ENCODE measurements around the gene NRSN2.
"Not testable (repeated sequence)": the region's sequence is repeated elsewhere in the genome, so short reads cannot be mapped to it uniquely, and the experiment has no call there.

The NRSN2 gene

DNA sequence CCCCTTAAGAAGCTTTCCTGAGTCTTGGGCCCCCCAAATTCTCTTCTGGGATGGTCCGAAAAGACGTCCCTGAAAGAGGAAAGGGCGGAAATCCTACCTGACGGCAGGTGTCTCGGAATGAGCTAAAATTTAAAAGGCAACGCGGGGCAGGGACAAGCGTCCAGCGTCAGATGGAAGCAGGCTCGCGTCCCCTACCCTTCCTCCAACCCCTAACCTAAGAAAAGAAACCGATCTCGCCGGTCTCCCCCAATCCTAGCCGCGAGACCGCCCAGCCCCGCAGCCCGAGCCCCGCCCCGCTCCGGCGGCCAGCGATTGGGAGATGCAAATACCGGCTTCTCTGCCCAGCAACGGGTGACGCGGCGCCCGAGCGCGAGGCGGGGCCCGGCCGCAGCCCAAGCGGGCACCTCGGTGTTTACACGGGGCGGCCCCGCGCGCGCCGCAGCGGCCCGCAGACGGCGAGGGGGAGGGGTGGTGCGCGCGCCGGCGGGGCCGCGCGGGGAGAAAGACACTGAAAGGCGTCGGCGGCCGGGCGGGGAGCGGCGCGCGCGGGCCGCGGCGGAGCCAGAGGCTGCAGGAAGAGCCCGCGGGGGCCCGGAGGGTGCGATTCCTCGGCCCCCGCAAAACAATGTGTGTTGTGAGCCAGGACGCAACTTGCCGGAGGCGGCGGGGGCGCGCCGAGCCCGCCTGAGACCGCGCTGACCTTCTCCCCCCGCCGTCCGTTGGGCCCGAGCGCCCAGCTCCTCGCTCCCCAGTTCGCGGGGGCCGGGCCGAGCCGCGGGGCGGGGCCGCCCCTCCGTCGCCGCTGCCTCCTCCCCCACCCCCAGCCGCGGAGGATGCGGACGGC, 21.6 kb upstream of the NRSN2 start, which contains the start of gene SOX12:
Gene SOX12 (plus strand): TSS at position 508 of the 844 bp plus-strand sequence. CDS start 373 bp downstream, outside the sequence.
- in situ Hi-C loops (cut with MboI; ENCODE audit: low sequenced_read_pairs), result no loop called here

DNA sequence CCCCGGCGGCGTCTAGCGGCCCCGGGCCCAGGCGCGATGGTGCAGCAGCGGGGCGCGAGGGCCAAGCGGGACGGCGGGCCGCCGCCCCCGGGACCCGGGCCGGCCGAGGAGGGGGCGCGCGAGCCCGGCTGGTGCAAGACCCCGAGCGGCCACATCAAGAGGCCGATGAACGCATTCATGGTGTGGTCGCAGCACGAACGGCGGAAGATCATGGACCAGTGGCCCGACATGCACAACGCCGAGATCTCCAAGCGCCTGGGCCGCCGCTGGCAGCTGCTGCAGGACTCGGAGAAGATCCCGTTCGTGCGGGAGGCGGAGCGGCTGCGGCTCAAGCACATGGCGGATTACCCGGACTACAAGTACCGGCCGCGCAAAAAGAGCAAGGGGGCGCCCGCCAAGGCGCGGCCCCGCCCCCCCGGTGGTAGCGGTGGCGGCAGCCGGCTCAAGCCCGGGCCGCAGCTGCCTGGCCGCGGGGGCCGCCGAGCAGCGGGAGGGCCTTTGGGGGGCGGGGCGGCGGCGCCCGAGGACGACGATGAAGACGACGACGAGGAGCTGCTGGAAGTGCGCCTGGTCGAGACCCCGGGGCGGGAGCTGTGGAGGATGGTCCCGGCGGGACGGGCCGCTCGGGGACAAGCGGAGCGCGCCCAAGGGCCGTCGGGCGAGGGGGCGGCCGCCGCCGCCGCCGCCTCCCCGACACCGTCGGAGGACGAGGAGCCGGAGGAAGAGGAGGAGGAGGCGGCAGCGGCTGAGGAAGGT, 20.8 kb upstream of the NRSN2 start:
- in situ Hi-C loops (cut with MboI; ENCODE audit: low sequenced_read_pairs), result no loop called here

DNA sequence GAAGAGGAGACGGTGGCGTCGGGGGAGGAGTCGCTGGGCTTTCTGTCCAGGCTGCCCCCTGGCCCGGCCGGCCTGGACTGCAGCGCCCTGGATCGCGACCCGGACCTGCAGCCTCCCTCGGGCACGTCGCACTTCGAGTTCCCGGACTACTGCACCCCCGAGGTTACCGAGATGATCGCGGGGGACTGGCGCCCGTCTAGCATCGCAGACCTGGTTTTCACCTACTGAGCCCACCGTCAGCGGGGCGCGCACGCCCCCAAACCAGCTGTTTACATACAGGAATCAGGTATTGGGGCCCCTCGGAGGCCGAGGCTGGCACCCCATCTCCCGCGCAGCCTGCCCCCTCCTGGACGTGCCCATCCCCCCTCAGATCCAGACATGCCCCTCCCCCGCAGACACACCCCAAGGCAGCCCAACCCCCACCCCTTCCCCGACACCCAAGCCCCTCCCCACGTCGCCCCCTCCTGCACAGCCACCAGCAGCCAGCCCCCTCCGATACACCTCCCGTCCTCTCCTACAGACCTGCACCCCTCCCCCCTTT, 20.2 kb upstream of the NRSN2 start:
- in situ Hi-C loops (cut with MboI; ENCODE audit: low sequenced_read_pairs), result no loop called here

DNA sequence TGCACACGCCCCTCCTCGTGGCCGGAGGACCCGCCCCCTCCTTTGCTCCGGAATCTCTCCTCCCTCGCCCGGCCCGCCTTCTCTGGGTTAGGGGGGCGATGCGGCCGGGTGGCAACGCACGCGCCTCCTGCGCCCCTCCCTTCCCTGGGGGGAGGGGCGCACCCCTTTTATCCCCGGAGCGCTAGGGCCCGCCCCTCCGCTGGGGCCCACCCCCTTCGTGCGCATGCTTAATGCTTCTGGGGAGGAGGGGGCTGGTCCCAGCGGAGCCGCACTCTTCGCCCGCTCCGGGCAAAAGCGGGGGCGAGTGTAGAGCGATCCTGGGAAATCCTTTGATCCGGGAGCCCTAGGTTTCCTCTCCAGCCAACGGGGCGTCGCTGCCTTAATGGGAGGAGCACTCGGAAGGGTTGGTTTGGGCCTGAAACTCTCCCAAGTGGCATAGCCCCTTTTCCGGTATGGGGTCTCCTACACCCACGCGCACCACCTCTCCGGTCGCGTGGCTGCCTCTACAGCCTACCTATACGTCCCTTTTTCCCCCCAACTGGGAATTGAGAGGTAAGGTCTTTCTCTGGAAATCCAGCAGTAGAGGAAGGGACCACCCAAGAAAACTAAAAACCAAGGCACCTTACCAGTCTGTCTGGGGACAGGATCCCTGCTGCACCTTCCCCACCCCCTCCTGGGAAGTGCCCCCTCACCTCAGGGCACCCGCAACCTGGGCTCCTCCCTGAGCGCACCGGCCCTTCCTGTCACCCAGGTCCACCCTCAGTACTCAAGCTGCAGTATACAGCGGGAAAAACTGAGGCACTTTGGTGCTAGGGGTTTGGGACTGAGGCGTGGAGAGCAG, 19.5 kb upstream of the NRSN2 start:
- in situ Hi-C loops (cut with MboI; ENCODE audit: low sequenced_read_pairs), result no loop called here

DNA sequence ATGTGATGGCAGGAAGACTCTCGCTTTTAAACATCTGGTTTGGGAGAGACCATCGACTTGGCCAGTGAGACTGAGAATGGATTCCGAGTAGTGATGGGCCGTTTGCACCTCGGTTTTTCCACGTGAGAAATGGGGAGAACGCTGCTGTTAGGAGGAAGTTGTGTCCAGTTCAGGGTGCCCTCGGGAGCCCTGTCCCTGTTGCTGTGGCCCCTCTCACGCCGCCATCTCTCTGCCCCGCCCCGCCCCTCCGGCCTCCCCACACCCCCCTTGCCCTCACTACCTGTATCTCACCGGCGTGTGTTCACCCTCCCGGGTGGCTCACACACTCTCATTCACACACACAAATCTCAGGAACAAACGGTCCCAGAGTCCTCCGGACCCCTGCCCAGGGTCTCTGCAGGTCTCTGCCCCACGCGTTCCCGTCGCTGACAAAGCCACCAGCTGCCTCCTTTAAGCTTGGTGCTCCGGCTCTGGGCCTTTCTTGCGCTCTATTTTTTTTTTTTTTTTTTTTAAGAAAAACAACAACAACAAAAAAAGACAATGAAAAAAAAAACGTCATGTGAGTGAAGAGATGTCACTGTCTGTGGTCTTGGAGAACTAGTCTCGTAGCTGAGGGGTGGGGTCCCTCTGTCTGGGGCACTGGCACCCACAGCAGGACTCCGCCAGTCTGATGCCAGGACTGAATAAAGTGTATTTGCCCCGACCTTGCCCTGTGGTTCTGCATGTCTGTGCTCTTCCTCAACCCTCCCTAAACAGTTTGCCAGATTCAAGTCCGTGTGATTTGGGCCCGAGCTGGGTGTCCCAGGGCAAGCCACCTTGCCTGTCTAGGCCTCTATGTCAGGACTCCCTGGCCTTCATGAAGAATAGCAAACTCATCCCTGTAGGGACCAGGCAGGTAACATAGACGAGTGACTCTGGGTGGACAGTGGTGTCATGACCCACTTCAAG, 18.6 kb upstream of the NRSN2 start:
- in situ Hi-C loops (cut with MboI; ENCODE audit: low sequenced_read_pairs), result no loop called here

DNA sequence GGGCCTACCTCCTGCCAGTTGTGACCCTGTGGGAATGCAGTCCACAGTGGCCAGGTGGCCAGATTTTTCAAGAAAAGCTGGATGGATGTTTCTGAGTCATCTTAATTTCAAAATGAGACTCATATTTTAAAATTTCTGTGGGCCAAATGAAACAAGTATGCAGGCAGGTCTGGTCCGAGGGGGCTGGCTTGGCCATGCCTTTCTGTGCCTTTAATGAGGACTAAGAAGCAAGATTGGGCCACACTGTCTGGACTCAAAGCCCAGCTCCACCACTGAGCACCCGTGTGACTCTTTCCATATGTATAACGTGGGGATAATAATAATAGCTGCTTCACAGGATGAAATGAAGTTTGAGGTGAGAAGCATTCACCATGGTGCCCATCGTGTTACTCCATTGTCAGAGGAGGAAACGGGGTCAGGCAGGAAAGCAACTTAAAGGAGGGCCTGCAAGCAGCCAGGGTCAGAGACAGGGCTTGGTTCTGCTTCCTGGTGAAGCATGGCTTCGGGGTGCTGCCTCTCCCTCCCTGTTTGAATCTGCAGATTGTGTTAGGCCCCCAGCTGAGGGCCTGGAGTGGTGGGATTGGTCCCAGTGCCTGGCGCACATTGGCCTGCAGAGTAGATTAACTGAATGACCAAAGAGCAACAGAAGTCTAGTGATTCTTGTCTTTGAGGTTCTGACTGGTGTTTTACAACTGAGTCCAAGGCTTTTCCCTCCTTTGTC, 17.8 kb upstream of the NRSN2 start:
- in situ Hi-C loops (cut with MboI; ENCODE audit: low sequenced_read_pairs), result no loop called here

DNA sequence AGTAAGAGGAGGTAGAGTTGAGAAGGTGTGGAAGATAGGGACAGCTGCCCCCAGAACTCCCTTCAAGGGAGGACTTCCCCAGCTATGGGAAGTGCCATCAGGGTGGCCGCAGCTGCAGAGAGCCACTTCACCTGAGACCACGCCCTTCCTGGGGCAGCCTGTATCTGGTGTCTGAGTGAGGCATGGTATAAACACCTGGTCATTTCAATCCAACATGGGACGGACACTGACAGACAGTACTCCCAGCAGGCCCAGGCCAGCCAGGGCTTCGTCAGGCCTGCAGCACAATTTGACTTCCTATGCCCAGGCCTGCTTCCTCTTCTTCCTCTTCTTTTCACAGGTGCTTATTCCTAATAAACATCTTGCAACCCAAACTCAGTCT, 17.1 kb upstream of the NRSN2 start:
- in situ Hi-C loops (cut with MboI; ENCODE audit: low sequenced_read_pairs), result no loop called here

DNA sequence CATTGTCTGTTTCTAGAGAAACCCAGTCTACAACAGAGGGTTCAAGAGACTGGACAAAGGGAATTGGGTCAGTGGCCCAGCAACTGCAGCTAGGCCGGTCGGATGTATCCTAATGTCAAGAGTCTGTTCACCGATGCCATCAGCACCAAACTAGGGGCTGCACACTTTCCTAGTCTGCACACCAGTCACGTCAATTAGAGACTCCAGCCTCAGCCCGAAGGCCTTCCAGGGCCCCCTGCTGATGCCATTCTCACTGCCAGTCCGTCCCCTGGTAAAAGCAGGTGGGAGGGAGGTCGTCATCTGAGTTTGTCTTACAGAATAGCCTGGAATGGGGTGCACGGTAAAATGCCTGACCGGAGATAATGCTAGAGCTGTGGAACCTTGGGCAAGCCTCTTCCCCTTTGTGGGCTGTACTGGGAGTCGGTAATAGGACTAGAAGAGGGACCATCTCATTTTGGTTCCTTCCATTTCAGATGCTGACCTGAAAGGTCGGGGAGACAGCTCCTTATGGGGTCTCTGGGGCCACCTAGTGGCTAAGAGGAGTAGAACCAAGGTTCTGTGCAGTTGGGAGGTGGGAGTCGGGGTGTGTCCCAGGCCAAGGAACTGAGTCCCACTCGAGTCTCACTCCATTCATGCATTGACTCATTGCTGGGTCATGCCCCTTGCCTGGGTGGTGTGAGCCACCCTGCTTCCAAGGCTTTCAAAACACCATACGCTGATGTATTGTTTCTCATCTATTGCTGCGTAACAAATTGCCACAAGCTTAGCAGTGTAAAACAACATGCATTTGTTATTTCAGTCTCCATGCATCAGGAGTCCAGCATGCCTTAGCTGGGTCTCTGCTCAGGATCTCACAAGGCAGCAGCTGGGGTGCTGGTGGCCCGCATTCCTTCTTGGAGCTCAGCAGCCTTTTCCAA, 16.4 kb upstream of the NRSN2 start:
- in situ Hi-C loops (cut with MboI; ENCODE audit: low sequenced_read_pairs), result no loop called here

DNA sequence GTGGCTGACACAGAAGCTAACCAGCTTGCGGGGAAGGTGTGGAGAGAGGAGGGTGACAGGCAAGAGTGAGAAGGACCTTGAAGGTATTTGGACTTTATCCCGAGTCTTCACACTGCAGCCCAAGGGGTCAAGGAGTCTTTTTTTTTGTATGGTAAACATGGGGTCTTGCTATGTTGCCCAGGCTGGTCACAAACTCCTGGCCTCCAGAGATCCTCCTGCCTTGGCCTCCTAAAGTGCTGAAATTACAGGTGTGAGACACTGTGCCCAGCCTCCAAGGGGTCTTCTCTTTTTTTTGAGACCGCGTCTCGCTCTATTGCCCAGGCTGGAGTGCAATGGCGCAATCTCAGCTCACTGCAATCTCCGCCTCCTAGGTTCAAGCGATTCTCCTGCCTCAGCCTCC, 12.3 kb upstream of the NRSN2 start:
- in situ Hi-C loops (cut with MboI; ENCODE audit: low sequenced_read_pairs), result no loop called here

DNA sequence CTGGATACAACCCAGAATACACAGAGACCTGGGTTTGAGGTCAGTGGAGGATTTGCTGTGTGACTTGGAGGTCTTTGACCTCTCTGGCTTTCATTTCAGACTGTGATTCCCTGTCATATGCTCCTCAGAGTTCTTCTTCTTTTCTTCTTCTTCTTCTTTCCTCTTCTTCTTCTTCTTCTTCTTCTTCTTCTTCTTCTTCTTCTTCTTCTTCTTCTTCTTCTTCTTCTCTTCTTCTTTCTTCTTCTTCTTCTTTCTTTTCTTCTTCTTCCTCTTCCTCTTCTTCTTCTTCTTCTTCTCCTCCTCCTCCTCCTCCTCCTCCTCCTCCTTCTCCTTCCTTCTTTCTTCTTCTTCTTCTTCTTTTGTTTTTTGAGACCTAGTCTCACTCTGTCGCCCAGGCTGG, 10.9 kb upstream of the NRSN2 start:
- in situ Hi-C loops (cut with MboI; ENCODE audit: low sequenced_read_pairs), result not testable (repeated sequence)

DNA sequence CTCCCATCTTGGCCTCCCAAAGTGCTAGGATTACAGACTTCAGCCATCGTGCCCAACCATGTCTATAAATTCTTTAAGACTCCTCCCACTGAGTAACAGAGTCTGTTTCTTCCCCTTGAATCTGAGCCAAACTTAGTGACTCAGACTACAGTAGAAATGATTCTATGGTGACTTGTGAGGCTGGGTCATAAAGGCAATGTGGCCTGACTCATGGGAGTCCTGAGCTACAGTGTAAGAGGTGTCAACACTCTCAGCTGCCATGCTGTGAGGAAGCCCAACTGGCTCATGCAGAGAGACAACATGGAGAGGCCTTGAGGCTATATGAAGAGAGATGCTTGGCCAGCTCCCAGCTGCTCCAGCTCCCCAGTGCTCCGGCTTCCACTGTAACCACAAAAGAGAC, 5.2 kb upstream of the NRSN2 start:
- in situ Hi-C loops (cut with MboI; ENCODE audit: low sequenced_read_pairs), result no loop called here

DNA sequence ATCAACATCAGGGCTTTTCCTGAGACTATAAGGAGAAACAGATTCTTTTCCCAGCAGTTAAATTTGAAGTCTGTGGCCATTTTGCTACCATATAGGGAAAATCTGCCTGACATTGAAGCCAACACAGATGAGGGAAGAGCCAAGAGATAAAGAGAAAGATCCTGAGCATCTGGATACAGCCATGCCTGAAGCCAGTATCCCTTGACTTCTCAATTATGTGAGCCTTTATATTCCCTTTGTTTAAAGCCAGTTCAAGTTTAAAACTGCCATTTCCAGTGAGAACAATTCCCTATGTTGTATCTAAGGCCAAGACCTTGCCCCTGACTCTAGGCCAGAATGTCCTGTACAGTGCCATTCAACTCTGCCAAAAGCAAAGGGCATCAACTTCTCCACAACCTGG, 3.8 kb upstream of the NRSN2 start:
- in situ Hi-C loops (cut with MboI; ENCODE audit: low sequenced_read_pairs), result no loop called here

DNA sequence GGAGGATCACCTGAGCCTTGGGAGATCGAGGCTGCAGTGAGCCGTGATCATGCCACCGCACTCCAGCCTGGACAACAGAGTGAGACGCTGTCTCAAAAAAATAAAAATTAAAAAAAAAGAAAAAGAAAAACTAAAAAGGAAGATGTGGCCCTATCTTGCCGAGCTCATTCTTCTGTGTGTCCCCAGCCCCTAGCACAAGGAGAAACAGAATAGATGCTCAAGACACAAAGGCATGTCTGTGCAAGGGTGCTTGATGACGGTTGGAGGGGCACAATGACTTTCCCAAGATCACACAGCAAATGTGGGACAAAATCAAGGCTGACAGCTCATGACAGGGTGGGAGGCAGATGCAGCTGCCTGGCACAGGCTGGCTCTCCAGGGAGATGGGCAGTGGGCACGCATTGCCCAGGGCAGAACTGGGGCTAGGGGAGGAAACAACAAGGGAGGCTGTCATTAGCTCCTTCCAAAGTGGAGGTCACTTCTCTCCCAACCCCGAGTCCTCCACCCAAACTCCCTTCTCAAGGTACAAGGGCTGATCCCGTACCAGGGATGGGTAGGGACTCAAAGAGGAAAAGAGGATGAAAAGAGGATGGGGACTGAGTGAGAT, 775 bp upstream of the NRSN2 start:
- in situ Hi-C loops (cut with MboI; ENCODE audit: low sequenced_read_pairs), result no loop called here

DNA sequence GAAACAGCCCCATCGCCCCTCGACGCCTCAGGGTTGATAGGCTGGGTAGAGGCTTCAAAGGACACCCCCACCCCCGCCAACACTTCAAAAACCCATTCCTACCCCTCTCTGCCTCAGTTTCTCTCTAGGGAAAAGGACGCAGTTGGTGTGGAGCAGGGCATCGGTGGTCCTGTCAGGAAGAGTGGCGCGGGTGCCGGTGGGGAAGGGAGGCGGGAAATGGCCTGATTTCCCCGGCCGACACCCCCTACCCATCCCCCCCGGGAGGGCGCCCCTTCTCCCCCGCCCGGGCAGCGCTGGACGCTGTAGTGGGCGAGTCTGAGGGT, 367 bp downstream of the NRSN2 start:
- in situ Hi-C loops (cut with MboI; ENCODE audit: low sequenced_read_pairs), result no loop called here

DNA sequence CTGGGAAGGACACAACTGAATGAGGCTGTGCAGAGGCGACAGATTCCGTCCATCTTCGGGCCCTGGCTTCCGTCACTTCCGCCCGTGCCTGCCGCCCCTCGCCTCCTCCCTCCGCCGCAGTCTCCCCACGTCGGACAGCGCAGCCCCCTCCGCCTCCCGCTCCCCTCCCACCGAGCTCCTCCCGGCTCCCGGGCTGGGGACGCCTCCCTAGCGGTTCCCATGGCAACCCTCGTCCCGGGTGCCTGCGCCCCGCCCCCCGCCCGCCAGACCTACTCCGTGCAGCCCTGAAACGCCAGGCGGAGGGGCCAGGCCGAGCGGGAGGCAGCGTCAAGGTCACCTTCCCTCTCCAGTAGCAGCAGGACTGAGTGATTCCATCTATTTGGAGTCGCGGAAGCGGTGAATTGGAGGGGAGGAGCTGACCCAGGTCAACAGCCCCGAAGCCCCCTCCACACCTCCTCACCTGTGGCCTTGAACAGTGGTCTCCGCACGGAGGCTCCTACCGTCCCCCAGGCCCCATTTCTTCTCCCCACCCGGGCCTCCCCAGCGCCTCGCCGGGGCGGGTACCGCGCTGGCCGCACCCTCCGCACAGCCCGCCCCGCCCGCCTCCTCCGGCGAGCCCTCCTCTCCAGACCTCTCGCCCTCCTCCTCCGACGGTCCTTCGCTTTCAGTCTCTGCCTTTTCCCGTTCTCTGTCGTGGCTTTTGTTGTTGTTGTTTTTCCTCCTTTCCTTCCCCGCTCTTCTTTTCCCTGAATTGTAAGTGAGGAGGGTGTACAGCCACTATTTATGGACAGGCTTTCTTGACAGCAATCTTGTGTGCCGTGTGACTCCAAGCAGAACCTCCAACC, 951 bp downstream of the NRSN2 start:
- in situ Hi-C loops (cut with MboI; ENCODE audit: low sequenced_read_pairs), result no loop called here

DNA sequence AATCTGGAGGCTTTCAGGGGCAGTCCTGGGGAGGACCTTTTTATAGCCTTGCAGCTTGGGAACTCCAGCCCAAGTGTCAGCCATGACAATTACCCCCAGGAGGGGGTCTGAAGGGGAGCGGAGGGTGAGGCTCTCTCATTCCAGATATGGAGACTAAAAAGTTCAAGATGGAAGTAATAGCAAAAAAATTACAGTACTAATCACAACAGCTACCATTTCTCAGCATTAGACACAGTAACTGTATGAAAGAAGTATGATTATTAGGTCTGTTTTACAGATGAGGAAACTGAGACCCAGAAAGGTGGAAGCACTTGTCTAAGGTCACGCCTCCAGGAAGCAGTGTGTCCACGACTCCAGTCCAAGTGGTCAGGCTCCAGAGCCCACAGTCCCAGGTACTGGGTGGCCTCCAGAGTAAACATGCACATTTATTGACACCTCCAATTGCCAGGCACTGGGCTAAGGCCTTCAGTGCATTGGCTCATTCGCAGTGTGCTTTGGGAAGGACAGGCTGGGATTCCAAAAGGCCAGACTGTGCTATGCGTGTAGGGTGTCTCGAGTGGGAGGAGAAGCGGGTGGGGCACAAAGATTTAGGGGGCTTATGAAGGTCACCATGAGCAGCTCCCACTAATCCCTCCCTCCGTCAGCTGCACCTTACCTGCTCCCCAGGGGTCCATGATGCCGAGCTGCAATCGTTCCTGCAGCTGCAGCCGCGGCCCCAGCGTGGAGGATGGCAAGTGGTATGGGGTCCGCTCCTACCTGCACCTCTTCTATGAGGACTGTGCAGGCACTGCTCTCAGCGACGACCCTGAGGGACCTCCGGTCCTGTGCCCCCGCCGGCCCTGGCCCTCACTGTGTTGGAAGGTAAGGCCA, 2.3 kb downstream of the NRSN2 start:
- in situ Hi-C loops (cut with MboI; ENCODE audit: low sequenced_read_pairs), result no loop called here

Measured in HL-60/S4 treated with retinoic acid at 250 ng/mL for 4 days and 3 days (cell line).